HCT116 (cell line): ENCODE data around the gene TAT. TPM values are rescaled to one million over a fixed set of nuclear protein-coding genes. Genes with fewer than 3 reads are reported as not detected.

ENCODE experiments used
- ATAC-seq: fragments of 200-7000 bp; cut with Tn5 transposase; 2 replicates; pipeline ENCODE4 v1.9.1; 2020; ENCODE audit warnings: mild to moderate bottlenecking, moderate library complexity
- BruUV-seq: library from RNA; stranded (reverse); fragments of 400-500 nt; replicated peaks from 2 replicates; lab custom pipeline; 2021; lab: Mats Ljungman, UMichigan
- CTCF ChIA-PET: fragments of 300-600 bp; sonication (Branson Sonifier 250); formaldehyde crosslinking; loops from one replicate; lab custom pipeline; 2021; ENCODE audit warnings: antibody characterized with exemption; lab: Charles Lee
- POLR2A ChIA-PET: fragments of 300-600, 350-600 bp; sonication (Branson Sonifier 250); formaldehyde crosslinking; loops from one replicate; lab custom pipeline; 2021; ENCODE audit warnings: antibody characterized with exemption; lab: Charles Lee
- RAD21 ChIA-PET, 2 experiments: fragments of 300-600 bp; sonication (Branson Sonifier 250); formaldehyde crosslinking; loops; one replicate each; lab custom pipeline; 2023; ENCODE audit warnings: low total read pairs in 2 of 2; ENCODE audit not compliant: uncharacterized antibody in 2 of 2, unreplicated experiment in 2 of 2, low non-redundant PET in 1 of 2; lab: Charles Lee
- DNase-seq: peaks from one replicate; pipeline ENCODE4 v3.0.0-alpha.2; 2010; ENCODE audit warnings: low read depth, low spot score
- H2AFZ ChIP-seq: fragments of 200-600 bp; shearing (Covaris generic), sonication (generic); 2 replicates; pipeline ENCODE4 v1.6.1; 2017; ENCODE audit warnings: low read depth, mixed run types, mixed read lengths, antibody characterized with exemption, low read length; ENCODE audit not compliant: poor library complexity, severe bottlenecking
- H3K27ac ChIP-seq: 2 replicates; pipeline ENCODE4 v1.5.1; 2012; ENCODE audit warnings: low read depth, low read length
- H3K27me3 ChIP-seq: fragments of 200-600 bp; sonication (generic); 2 replicates; pipeline ENCODE4 v1.6.1; 2016; ENCODE audit warnings: mixed run types, low read length, mixed read lengths; ENCODE audit not compliant: insufficient read depth
- H3K36me3 ChIP-seq, 2 experiments: fragments of 200-500 bp in 1 of 2; fragments of 200-600 bp in 1 of 2; sonication (Bioruptor generic) in 1 of 2; sonication (generic) in 1 of 2; 2 replicates each; pipeline versions ENCODE4 v1.5.1 to v1.6.1; 2014 to 2016; ENCODE audit warnings: low read length in 2 of 2, inconsistent platforms in 1 of 2, mixed read lengths in 1 of 2, mixed run types in 1 of 2; ENCODE audit not compliant: insufficient read depth in 2 of 2, control insufficient read depth in 1 of 2
- H3K4me1 ChIP-seq, 2 experiments: fragments of 200-600 bp in 1 of 2; sonication (generic) in 1 of 2; 2 replicates each; pipeline versions ENCODE4 v1.5.1 to v1.6.1; 2012 to 2017; ENCODE audit warnings: low read length in 2 of 2, inconsistent platforms in 1 of 2, mild to moderate bottlenecking in 1 of 2, mixed read lengths in 1 of 2, mixed run types in 1 of 2, moderate library complexity in 1 of 2; ENCODE audit not compliant: insufficient read depth in 2 of 2, control insufficient read depth in 1 of 2
- H3K4me2 ChIP-seq: fragments of 200-600 bp; sonication (generic); 2 replicates; pipeline ENCODE4 v1.6.1; 2017; ENCODE audit warnings: mixed run types, low read length, mixed read lengths
- H3K4me3 ChIP-seq, 2 experiments: fragments of 200-600 bp in 1 of 2; sonication (generic) in 1 of 2; replicated peaks in 1 of 2; 2 replicates each; pipeline ENCODE4 v1.5.1; 2011 to 2016; ENCODE audit warnings: low read length in 2 of 2, control low read depth in 1 of 2, low read depth in 1 of 2, mild to moderate bottlenecking in 1 of 2, mixed read lengths in 1 of 2, mixed run types in 1 of 2
- H3K79me2 ChIP-seq: fragments of 200-600 bp; sonication (generic); 2 replicates; pipeline ENCODE4 v1.6.1; 2017; ENCODE audit warnings: mild to moderate bottlenecking, mixed run types, low read length, moderate library complexity, mixed read lengths; ENCODE audit not compliant: insufficient read depth
- H3K9ac ChIP-seq: fragments of 200-600 bp; sonication (generic); 2 replicates; pipeline ENCODE4 v1.6.1; 2016; ENCODE audit warnings: low read length, mixed read lengths
- H3K9me2 ChIP-seq: fragments of 200-600 bp; sonication (generic), shearing (Covaris generic); 2 replicates; pipeline ENCODE4 v1.6.1; 2017; ENCODE audit warnings: mixed run types, mild to moderate bottlenecking, moderate library complexity; ENCODE audit not compliant: insufficient read depth
- H3K9me3 ChIP-seq, 2 experiments: fragments of 200-500 bp in 1 of 2; fragments of 200-600 bp in 1 of 2; sonication (Bioruptor generic) in 1 of 2; sonication (generic) in 1 of 2; 2 replicates each; pipeline ENCODE4 v1.6.1; 2014 to 2017; ENCODE audit warnings: low read length in 2 of 2, mixed read lengths in 2 of 2, inconsistent platforms in 1 of 2, low read depth in 1 of 2, mild to moderate bottlenecking in 1 of 2, mixed run types in 1 of 2, moderate library complexity in 1 of 2; ENCODE audit not compliant: control insufficient read depth in 1 of 2, insufficient read depth in 1 of 2
- H4K20me1 ChIP-seq: fragments of 200-600 bp; sonication (generic), shearing (Covaris generic); 2 replicates; pipeline ENCODE4 v1.6.1; 2017; ENCODE audit warnings: mixed run types, mild to moderate bottlenecking, moderate library complexity; ENCODE audit not compliant: insufficient read depth
- ATF3 ChIP-seq: IDR thresholded peaks from 2 replicates; pipeline ENCODE4 v1.6.1; 2012
- CBX3 ChIP-seq: IDR thresholded peaks from 2 replicates; pipeline ENCODE4 v1.6.1; 2012; ENCODE audit warnings: low read depth
- EGR1 ChIP-seq: IDR thresholded peaks from 2 replicates; pipeline ENCODE4 v1.6.1; 2012; ENCODE audit warnings: low read depth
- ELF1 ChIP-seq: IDR thresholded peaks from 2 replicates; pipeline ENCODE4 v1.6.1; 2012; ENCODE audit warnings: low read depth, borderline replicate concordance
- EZH2 ChIP-seq: fragments of 200-600 bp; sonication (generic); IDR thresholded peaks from 2 replicates; pipeline ENCODE4 v1.6.1; 2017; ENCODE audit warnings: antibody characterized with exemption, mixed run types
- FOSL1 ChIP-seq: IDR thresholded peaks from 2 replicates; pipeline ENCODE4 v1.6.1; 2012; ENCODE audit warnings: low read depth
- JUND ChIP-seq: IDR thresholded peaks from 2 replicates; pipeline ENCODE4 v1.6.1; 2012
- MAX ChIP-seq: IDR thresholded peaks from 2 replicates; pipeline ENCODE4 v1.6.1; 2012
- POLR2AphosphoS5 ChIP-seq: IDR thresholded peaks from 2 replicates; pipeline ENCODE4 v1.6.1; 2011; ENCODE audit warnings: mild to moderate bottlenecking, low read depth, low read length, moderate library complexity
- RAD21 ChIP-seq: IDR thresholded peaks from 2 replicates; pipeline ENCODE4 v1.6.1; 2012; ENCODE audit warnings: low read depth, mild to moderate bottlenecking
- SP1 ChIP-seq: IDR thresholded peaks from 2 replicates; pipeline ENCODE4 v1.6.1; 2012; ENCODE audit warnings: low read depth
- SRF ChIP-seq: IDR thresholded peaks from 2 replicates; pipeline ENCODE4 v1.6.1; 2012; ENCODE audit warnings: low read depth
- ZBTB33 ChIP-seq: IDR thresholded peaks from 2 replicates; pipeline ENCODE4 v1.6.1; 2011; ENCODE audit warnings: mild to moderate bottlenecking, low read length, moderate library complexity; ENCODE audit not compliant: insufficient replicate concordance; ENCODE audit errors: extremely low read depth
- ZFX ChIP-seq: fragments of 450-650 bp; IDR thresholded peaks from 2 replicates; pipeline ENCODE4 v1.6.1; 2017
- ZNF274 ChIP-seq: fragments of 200-500 bp; sonication (Bioruptor generic); IDR thresholded peaks from 2 replicates; pipeline ENCODE4 v1.6.1; 2014; ENCODE audit warnings: mild to moderate bottlenecking, low read depth, low read length, inconsistent platforms
- intact Hi-C: fragments of 100-400 bp; cut with micrococcal nuclease; formaldehyde crosslinking; loops from 2 replicates; pipeline ENCODE4 v1.10.0; 2022
- total RNA-seq: library from RNA; stranded (reverse); gene quantifications from one replicate; pipeline ENCODE4 v1.2.1, GENCODE V29; 2021; ENCODE audit not compliant: unreplicated experiment
- TF ChIP-seq, protein P1 (sequence below): IDR thresholded peaks from 2 replicates; pipeline ENCODE4 v1.6.1; 2012; ENCODE audit warnings: low read depth

Gene TAT
- total RNA-seq, 1 experiment from 2014 or later = 0.91 TPM

GRCh38 chr16:71567931-71568330 lies 9.0 kb downstream of the TAT start:
- H3K4me3 ChIP-seq = no peak overlapping the region
- no peaks in the 10 kb centered on the region for H3K27me3 ChIP-seq
- H3K79me2 ChIP-seq = no peaks in the 10 kb centered on the region
- no peak for DNase-seq
- H2AFZ ChIP-seq = no peak overlapping the region
- TF ChIP-seq POLR2AphosphoS5 (no peak), ZFX (no peak), ATF3 (no peak), EGR1 (no peak), EZH2 (no peak), FOSL1 (no peak), JUND (no peak), SP1 (no peak), CBX3 (no peak), ZBTB33 (no peak), ELF1 (no peak), MAX (no peak), RAD21 (no peak), ZNF274 (no peak), SRF (no peak)
- TF ChIP-seq, protein P1, sequence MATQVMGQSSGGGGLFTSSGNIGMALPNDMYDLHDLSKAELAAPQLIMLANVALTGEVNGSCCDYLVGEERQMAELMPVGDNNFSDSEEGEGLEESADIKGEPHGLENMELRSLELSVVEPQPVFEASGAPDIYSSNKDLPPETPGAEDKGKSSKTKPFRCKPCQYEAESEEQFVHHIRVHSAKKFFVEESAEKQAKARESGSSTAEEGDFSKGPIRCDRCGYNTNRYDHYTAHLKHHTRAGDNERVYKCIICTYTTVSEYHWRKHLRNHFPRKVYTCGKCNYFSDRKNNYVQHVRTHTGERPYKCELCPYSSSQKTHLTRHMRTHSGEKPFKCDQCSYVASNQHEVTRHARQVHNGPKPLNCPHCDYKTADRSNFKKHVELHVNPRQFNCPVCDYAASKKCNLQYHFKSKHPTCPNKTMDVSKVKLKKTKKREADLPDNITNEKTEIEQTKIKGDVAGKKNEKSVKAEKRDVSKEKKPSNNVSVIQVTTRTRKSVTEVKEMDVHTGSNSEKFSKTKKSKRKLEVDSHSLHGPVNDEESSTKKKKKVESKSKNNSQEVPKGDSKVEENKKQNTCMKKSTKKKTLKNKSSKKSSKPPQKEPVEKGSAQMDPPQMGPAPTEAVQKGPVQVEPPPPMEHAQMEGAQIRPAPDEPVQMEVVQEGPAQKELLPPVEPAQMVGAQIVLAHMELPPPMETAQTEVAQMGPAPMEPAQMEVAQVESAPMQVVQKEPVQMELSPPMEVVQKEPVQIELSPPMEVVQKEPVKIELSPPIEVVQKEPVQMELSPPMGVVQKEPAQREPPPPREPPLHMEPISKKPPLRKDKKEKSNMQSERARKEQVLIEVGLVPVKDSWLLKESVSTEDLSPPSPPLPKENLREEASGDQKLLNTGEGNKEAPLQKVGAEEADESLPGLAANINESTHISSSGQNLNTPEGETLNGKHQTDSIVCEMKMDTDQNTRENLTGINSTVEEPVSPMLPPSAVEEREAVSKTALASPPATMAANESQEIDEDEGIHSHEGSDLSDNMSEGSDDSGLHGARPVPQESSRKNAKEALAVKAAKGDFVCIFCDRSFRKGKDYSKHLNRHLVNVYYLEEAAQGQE = no peak
- TF ChIP-seq, all 23 proteins: peak for 0
- Histone ChIP-seq H3K4me2 (no peak overlapping the region), H3K36me3 (no peaks in the 10 kb centered on the region), H3K9me3 (no peaks in the 10 kb centered on the region), H3K9ac (no peak overlapping the region), H4K20me1 (no peaks in the 10 kb centered on the region), H3K9me2 (no peaks in the 10 kb centered on the region), H3K4me1 (peaks cover 14 to 18% of the 10 kb centered on the region in 2 experiments), H3K27ac (no peak overlapping the region)
- no TSS peak for BruUV-seq
- ChIA-PET CTCF (interaction anchor here (0.8 kb wide), 1 partner anchor 43 kb away, joined by 4 read pairs; no protein-coding TSS in a partner anchor), POLR2A (no interaction called here), RAD21 (no interaction called here)
- intact Hi-C loops = loop anchor here (10.0 kb wide), 1 partner anchor 527 kb away; the partner anchor contains the start of genes DHX38 and TXNL4B
- no peak for ATAC-seq
